Large intestine (tissue), 3 donors: ENCODE data around the gene SLC39A6. TPM values are rescaled to one million over a fixed set of nuclear protein-coding genes. Genes with fewer than 3 reads are reported as not detected.

Experiments
- DNase-seq, 2 donors: peaks; one replicate each; pipeline versions ENCODE4 v3.0.0 to v3.0.0-alpha.2; 2013
- H3K27ac ChIP-seq: one replicate; pipeline ENCODE4 v1.5.1; 2013; ENCODE audit warnings: low read length
- H3K27me3 ChIP-seq: 2 replicates; pipeline ENCODE4 v1.6.1; 2013; ENCODE audit warnings: low read length; ENCODE audit not compliant: control insufficient read depth, insufficient read depth
- H3K36me3 ChIP-seq: 2 replicates; pipeline ENCODE4 v1.6.1; 2013; ENCODE audit warnings: low read length; ENCODE audit not compliant: control insufficient read depth, insufficient read depth
- H3K4me1 ChIP-seq: one replicate; pipeline ENCODE4 v1.6.1; 2013; ENCODE audit warnings: low read length; ENCODE audit not compliant: control insufficient read depth, insufficient read depth
- H3K4me3 ChIP-seq: one replicate; pipeline ENCODE4 v1.5.1; 2013; ENCODE audit warnings: low read length
- H3K9me3 ChIP-seq: one replicate; pipeline ENCODE4 v1.6.1; 2013; ENCODE audit warnings: mild to moderate bottlenecking, low read depth, low read length, moderate library complexity; ENCODE audit not compliant: control insufficient read depth
- WGBS: methylation state at CpG from one replicate; pipeline ENCODE4 v1.1.5; 2013; ENCODE audit warnings: low lambda C conversion rate; ENCODE audit not compliant: insufficient coverage; 5-methylcytosine and 5-hydroxymethylcytosine counted together
- polyA plus RNA-seq: library from polyadenylated mRNA; unstranded; fragments of 120-200 nt; gene quantifications from one replicate; pipeline ENCODE4 v1.2.1, GENCODE V29; 2013

The SLC39A6 gene
- polyA plus RNA-seq, 1 donor = 19.9 TPM

GRCh38 chr18:36160959-36161371, 31.8 kb upstream of the SLC39A6 start:
- Histone ChIP-seq H3K4me3 (no peak overlapping the region), H3K4me1 (peaks cover 4% of the 10 kb centered on the region), H3K36me3 (peaks cover 51% of the 10 kb centered on the region), H3K27me3 (no peaks in the 10 kb centered on the region), H3K27ac (no peak overlapping the region), H3K9me3 (no peaks in the 10 kb centered on the region)
- DNase-seq = no peak
- WGBS = no CpG with 5 or more reads among the region's 4 CpGs

- Histone ChIP-seq H3K36me3 (peaks cover 54% of the 10 kb centered on the region), H3K4me3 (no peak overlapping the region), H3K4me1 (peaks cover 8% of the 10 kb centered on the region), H3K27ac (no peak overlapping the region), H3K9me3 (no peaks in the 10 kb centered on the region), H3K27me3 (no peaks in the 10 kb centered on the region)
- no peak for DNase-seq
- 90% methylated on average over 2 of the region's 5 CpGs for WGBS
Observed at GRCh38 chr18:36158266-36158867, 29.2 kb upstream of the SLC39A6 start.

- Histone ChIP-seq H3K27ac (no peak overlapping the region), H3K4me1 (peaks cover 12% of the 10 kb centered on the region), H3K36me3 (peaks cover 58% of the 10 kb centered on the region), H3K9me3 (no peaks in the 10 kb centered on the region), H3K27me3 (no peaks in the 10 kb centered on the region), H3K4me3 (no peak overlapping the region)
- no peak for DNase-seq
Observed at GRCh38 chr18:36157441-36157840, 28.3 kb upstream of the SLC39A6 start.

GRCh38 chr18:36155851-36156757, 27.0 kb upstream of the SLC39A6 start:
- Histone ChIP-seq H3K27ac (peak overlapping the region; percentile 70), H3K36me3 (peaks cover 57% of the 10 kb centered on the region), H3K27me3 (no peaks in the 10 kb centered on the region), H3K4me3 (no peak overlapping the region), H3K4me1 (peaks cover 15% of the 10 kb centered on the region), H3K9me3 (no peaks in the 10 kb centered on the region)
- peak; percentile 40 to 75 for DNase-seq
- 100% methylated on average over 2 of the region's 7 CpGs for WGBS

GRCh38 chr18:36153771-36154170, 24.6 kb upstream of the SLC39A6 start:
- no peaks in the 10 kb centered on the region for H3K27me3 ChIP-seq
- H3K36me3 ChIP-seq = peaks cover 61% of the 10 kb centered on the region
- H3K4me1 ChIP-seq = peaks cover 15% of the 10 kb centered on the region
- H3K9me3 ChIP-seq = no peaks in the 10 kb centered on the region
- WGBS = no CpG with 5 or more reads among the region's 2 CpGs
- no peak for DNase-seq
- H3K4me3 ChIP-seq = no peak overlapping the region
- peak overlapping the region; percentile 66 for H3K27ac ChIP-seq

- Histone ChIP-seq H3K4me3 (no peak overlapping the region), H3K4me1 (peaks cover 15% of the 10 kb centered on the region), H3K27me3 (no peaks in the 10 kb centered on the region), H3K36me3 (peaks cover 62% of the 10 kb centered on the region), H3K9me3 (no peaks in the 10 kb centered on the region), H3K27ac (peak overlapping the region; percentile 66)
- peak; percentile 16 to 67 for DNase-seq
- 40% methylated on average over 1 of the region's 4 CpGs for WGBS
Observed at GRCh38 chr18:36153203-36153602, 24.1 kb upstream of the SLC39A6 start.

GRCh38 chr18:36152781-36153180, 23.6 kb upstream of the SLC39A6 start:
- Histone ChIP-seq H3K36me3 (peaks cover 64% of the 10 kb centered on the region), H3K27ac (peak overlapping the region; percentile 66), H3K4me3 (no peak overlapping the region), H3K4me1 (peaks cover 15% of the 10 kb centered on the region), H3K27me3 (no peaks in the 10 kb centered on the region), H3K9me3 (no peaks in the 10 kb centered on the region)
- WGBS = no CpG with 5 or more reads among the region's 1 CpG
- no peak for DNase-seq

GRCh38 chr18:36149514-36150289, 20.6 kb upstream of the SLC39A6 start:
- no peak for DNase-seq
- Histone ChIP-seq H3K27me3 (no peaks in the 10 kb centered on the region), H3K27ac (no peak overlapping the region), H3K36me3 (peaks cover 80% of the 10 kb centered on the region), H3K4me3 (no peak overlapping the region), H3K9me3 (no peaks in the 10 kb centered on the region), H3K4me1 (peaks cover 11% of the 10 kb centered on the region)
- 100% methylated on average over 3 of the region's 5 CpGs for WGBS

GRCh38 chr18:36143391-36143790, 14.3 kb upstream of the SLC39A6 start:
- no peak for DNase-seq
- Histone ChIP-seq H3K27ac (no peak overlapping the region), H3K4me1 (no peaks in the 10 kb centered on the region), H3K4me3 (no peak overlapping the region), H3K9me3 (no peaks in the 10 kb centered on the region), H3K27me3 (no peaks in the 10 kb centered on the region), H3K36me3 (peaks cover 65% of the 10 kb centered on the region)
- WGBS = no CpG with 5 or more reads among the region's 2 CpGs

- H3K9me3 ChIP-seq = no peaks in the 10 kb centered on the region
- H3K36me3 ChIP-seq = peaks cover 66% of the 10 kb centered on the region
- no peak overlapping the region for H3K4me3 ChIP-seq
- no peaks in the 10 kb centered on the region for H3K4me1 ChIP-seq
- H3K27ac ChIP-seq = no peak overlapping the region
- 100% methylated on average over 1 of the region's 3 CpGs for WGBS
- DNase-seq = no peak
- H3K27me3 ChIP-seq = no peaks in the 10 kb centered on the region
Observed at GRCh38 chr18:36142751-36143150, 13.6 kb upstream of the SLC39A6 start.
